IMR-90 (cell line): Measurements from ENCODE around the gene CTIF. TPM values are rescaled to one million over a fixed set of nuclear protein-coding genes. Genes with fewer than 3 reads are reported as not detected.

ENCODE experiments used
- ATAC-seq: fragments of 200-7000 bp; cut with Tn5 transposase; 2 replicates; pipeline ENCODE4 v1.9.1; 2020; ENCODE audit warnings: low read depth, mild to moderate bottlenecking, moderate library complexity
- BruUV-seq: library from RNA; stranded (reverse); fragments of 400-500 nt; replicated peaks from 2 replicates; lab custom pipeline; 2021; lab: Mats Ljungman, UMichigan
- CTCF ChIA-PET: fragments of 300-600 bp; formaldehyde crosslinking; extraction: SDS; loops from one replicate; lab custom pipeline; 2021; ENCODE audit warnings: antibody characterized with exemption; lab: Yijun Ruan, JAX
- POLR2A ChIA-PET: fragments of 300-600 bp; sonication (Branson Sonifier 250); formaldehyde crosslinking; loops from one replicate; lab custom pipeline; 2022; ENCODE audit warnings: antibody characterized with exemption; ENCODE audit not compliant: unreplicated experiment; lab: Charles Lee
- DNase-seq: peaks from one replicate; pipeline ENCODE4 v3.0.0; 2013
- H2AFZ ChIP-seq: replicated peaks from 2 replicates; pipeline ENCODE3; 2013; ENCODE audit warnings: low read length, mild to moderate bottlenecking; ENCODE audit not compliant: poor library complexity
- H2AK5ac ChIP-seq: 2 replicates; pipeline ENCODE4 v1.6.1; 2013; ENCODE audit warnings: low read depth, low read length, inconsistent platforms
- H2AK9ac ChIP-seq: replicated peaks from 2 replicates; pipeline ENCODE3; 2013; ENCODE audit warnings: mild to moderate bottlenecking, low read depth, low read length, moderate library complexity; ENCODE audit not compliant: poor library complexity
- H2BK120ac ChIP-seq: 2 replicates; pipeline ENCODE4 v1.6.1; 2013; ENCODE audit warnings: low read depth, low read length, inconsistent platforms
- H2BK15ac ChIP-seq: 3 replicates; pipeline ENCODE4 v1.6.1; 2013; ENCODE audit warnings: low read depth, low read length, inconsistent platforms
- H2BK20ac ChIP-seq: 2 replicates; pipeline ENCODE4 v1.6.1; 2013; ENCODE audit warnings: low read depth, mild to moderate bottlenecking, inconsistent platforms, low read length, moderate library complexity
- H2BK5ac ChIP-seq: 2 replicates; pipeline ENCODE4 v1.6.1; 2013; ENCODE audit warnings: mild to moderate bottlenecking, low read depth, low read length, inconsistent platforms; ENCODE audit not compliant: poor library complexity, severe bottlenecking
- H3K14ac ChIP-seq: replicated peaks from 2 replicates; pipeline ENCODE4 v1.6.1; 2013; ENCODE audit warnings: low read depth, low read length, inconsistent platforms
- H3K18ac ChIP-seq: 2 replicates; pipeline ENCODE4 v1.6.1; 2013; ENCODE audit warnings: low read depth, low read length, control low read depth
- H3K23ac ChIP-seq: 2 replicates; pipeline ENCODE4 v1.6.1; 2013; ENCODE audit warnings: low read depth, low read length, inconsistent platforms
- H3K27ac ChIP-seq: 2 replicates; pipeline ENCODE4 v1.5.1; 2013; ENCODE audit warnings: mild to moderate bottlenecking, control low read depth, low read length; ENCODE audit not compliant: insufficient read depth
- H3K27me3 ChIP-seq: 2 replicates; pipeline ENCODE4 v1.6.1; 2013; ENCODE audit warnings: low read length; ENCODE audit not compliant: control insufficient read depth, insufficient read depth
- H3K36me3 ChIP-seq: 2 replicates; pipeline ENCODE4 v1.6.1; 2013; ENCODE audit warnings: low read length, mixed read lengths; ENCODE audit not compliant: control insufficient read depth, insufficient read depth
- H3K4ac ChIP-seq: 2 replicates; pipeline ENCODE4 v1.6.1; 2013; ENCODE audit warnings: low read depth, low read length, inconsistent platforms
- H3K4me1 ChIP-seq: 2 replicates; pipeline ENCODE4 v1.6.1; 2013; ENCODE audit warnings: low read length, mixed read lengths; ENCODE audit not compliant: control insufficient read depth, insufficient read depth
- H3K4me2 ChIP-seq: 2 replicates; pipeline ENCODE4 v1.6.1; 2013; ENCODE audit warnings: low read depth, mild to moderate bottlenecking, control low read depth, low read length, moderate library complexity
- H3K4me3 ChIP-seq: 2 replicates; pipeline ENCODE4 v1.5.1; 2013; ENCODE audit warnings: low read depth, mild to moderate bottlenecking, control low read depth, low read length, moderate library complexity; ENCODE audit not compliant: insufficient read depth
- H3K56ac ChIP-seq: 2 replicates; pipeline ENCODE4 v1.6.1; 2013; ENCODE audit warnings: low read length, inconsistent platforms; ENCODE audit not compliant: insufficient read depth; ENCODE audit errors: extremely low read depth
- H3K79me1 ChIP-seq, 2 experiments: 2 replicates each; pipeline ENCODE4 v1.6.1; 2013; ENCODE audit warnings: low read length in 2 of 2, inconsistent platforms in 1 of 2, low read depth in 1 of 2
- H3K9ac ChIP-seq: 2 replicates; pipeline ENCODE4 v1.6.1; 2013; ENCODE audit warnings: low read depth, low read length, control low read depth
- H3K9me1 ChIP-seq: 2 replicates; pipeline ENCODE4 v1.6.1; 2013; ENCODE audit warnings: low read length, inconsistent platforms; ENCODE audit not compliant: insufficient read depth
- H3K9me3 ChIP-seq: 2 replicates; pipeline ENCODE4 v1.6.1; 2013; ENCODE audit warnings: low read length; ENCODE audit not compliant: control insufficient read depth, insufficient read depth
- H4K20me1 ChIP-seq: 2 replicates; pipeline ENCODE4 v1.6.1; 2013; ENCODE audit warnings: low read length, inconsistent platforms; ENCODE audit not compliant: insufficient read depth
- H4K5ac ChIP-seq: 2 replicates; pipeline ENCODE4 v1.6.1; 2013; ENCODE audit warnings: mild to moderate bottlenecking, low read depth, low read length, control low read depth
- H4K8ac ChIP-seq, 2 experiments: 2 replicates each; pipeline ENCODE4 v1.6.1; 2013; ENCODE audit warnings: low read depth in 2 of 2, low read length in 2 of 2, control low read depth in 1 of 2, inconsistent platforms in 1 of 2
- H4K91ac ChIP-seq: 2 replicates; pipeline ENCODE4 v1.6.1; 2013; ENCODE audit warnings: low read depth, low read length, inconsistent platforms; ENCODE audit not compliant: insufficient read depth
- CEBPB ChIP-seq: IDR thresholded peaks from 2 replicates; pipeline ENCODE4 v1.6.1; 2012; ENCODE audit warnings: low read depth, low read length, improper control_type of control experiment
- ELK1 ChIP-seq: fragments of 150-350 bp; IDR thresholded peaks from 2 replicates; pipeline ENCODE4 v1.6.1; 2016; ENCODE audit warnings: low read depth, mild to moderate bottlenecking, low read length, moderate library complexity, borderline replicate concordance
- FOS ChIP-seq: fragments of 150-350 bp; IDR thresholded peaks from 2 replicates; pipeline ENCODE4 v1.6.1; 2016; ENCODE audit warnings: low read depth, low read length
- RAD21 ChIP-seq: IDR thresholded peaks from 2 replicates; pipeline ENCODE4 v1.6.1; 2012; ENCODE audit warnings: low read length, improper control_type of control experiment
- WGBS, 2 experiments: methylation state at CpG; one replicate each; pipeline versions ENCODE4 v1.1.5 to v1.1.7; 2013; ENCODE audit warnings: missing lambda C conversion rate in 2 of 2; ENCODE audit not compliant: insufficient read length in 1 of 2; ENCODE audit errors: extremely low coverage in 2 of 2; 5-methylcytosine and 5-hydroxymethylcytosine counted together
- dilution Hi-C: fragments of 300-500 bp; cut with HindIII; formaldehyde crosslinking; loops from one replicate; pipeline ENCODE4 v1.14.3; 2018; ENCODE audit warnings: low sequenced_read_pairs; ENCODE audit not compliant: unreplicated experiment
- in situ Hi-C: fragments of 300-500 bp; cut with MboI; formaldehyde crosslinking; loops from 3 replicates; pipeline ENCODE4 v1.14.3; 2019; ENCODE audit warnings: low sequenced_read_pairs, inconsistent platforms, mixed read lengths
- intact Hi-C: fragments of 100-400 bp; cut with micrococcal nuclease; formaldehyde crosslinking; loops from 2 replicates; pipeline ENCODE4 v1.10.0; 2022
- polyA plus RNA-seq, 3 experiments: library from polyadenylated mRNA; depleted of rRNA; stranded (reverse); fragments of >200 nt; gene quantifications; 2 replicates each; pipeline ENCODE4 v1.2.3, GENCODE V29; 2012; ENCODE audit warnings: low replicate concordance in 1 of 3
- total RNA-seq: library from RNA; depleted of rRNA; stranded (reverse); fragments of >200 nt; gene quantifications from 2 replicates; pipeline ENCODE4 v1.2.3, GENCODE V29; 2012

Gene CTIF
- total and polyA plus RNA-seq, 2 of the 4 experiments (the other 2 are of a cell fraction): 25.1 to 57.0 TPM

DNA sequence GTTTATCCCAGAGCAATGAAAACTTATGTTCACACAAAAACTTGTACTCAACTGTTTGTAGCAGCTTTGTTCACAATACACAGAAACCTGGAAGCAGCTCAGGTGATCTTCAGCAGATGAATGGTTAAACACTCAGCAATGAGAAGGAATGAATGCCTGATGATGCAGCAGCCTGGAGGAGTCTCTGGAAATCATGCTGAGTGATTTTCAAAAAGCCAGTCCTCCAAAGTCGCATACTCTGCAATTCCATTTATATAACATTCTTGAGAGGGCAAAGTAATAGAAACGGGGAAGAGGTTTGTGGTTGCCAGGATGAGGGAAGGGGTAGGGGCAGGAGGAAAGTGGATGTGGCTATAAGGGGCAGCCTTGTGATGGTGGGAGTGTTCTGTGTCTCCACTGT is 108.1 kb downstream of the CTIF start:
- Histone ChIP-seq H3K23ac (peak overlapping the region; percentile 23; the same call in 1 of the 2 replicates), H3K56ac (no peak overlapping the region), H4K91ac (no peak overlapping the region), H3K4me1 (peaks cover 18% of the 10 kb centered on the region), H3K79me1 (peaks cover 51 to 74% of the 10 kb centered on the region in 2 experiments), H2BK120ac (no peak overlapping the region), H4K5ac (no peak overlapping the region), H3K4ac (no peak overlapping the region), H2AK9ac (no peak overlapping the region), H2BK5ac (no peak overlapping the region), H3K36me3 (peaks cover 6% of the 10 kb centered on the region), H2BK15ac (no peak overlapping the region; the same call in 2 of the 3 replicates), H3K9me1 (peaks cover 37% of the 10 kb centered on the region), H2AFZ (no peak overlapping the region), H3K4me2 (no peak overlapping the region), H2AK5ac (no peak overlapping the region), H3K9me3 (no peaks in the 10 kb centered on the region), H3K27me3 (no peaks in the 10 kb centered on the region), H3K9ac (no peak overlapping the region), H3K4me3 (no peak overlapping the region), H3K27ac (no peak overlapping the region), H3K18ac (no peak overlapping the region), H4K20me1 (peaks cover 18% of the 10 kb centered on the region), H4K8ac (no peak overlapping the region), H3K14ac (peak overlapping the region; percentile 44; the same call in 1 of the 2 replicates), H2BK20ac (no peak overlapping the region)
- WGBS, 2 experiments: no CpG with 5 or more reads among the region's 2 CpGs
- DNase-seq: no peak
- no peak for ATAC-seq
- in situ Hi-C loops (loop anchor here (25.0 kb wide), 1 partner anchor 1640 kb away; the partner anchor contains the start of genes CXXC1 and MBD1), intact Hi-C loops (no loop called here), dilution Hi-C loops (no loop called here)
- ChIA-PET POLR2A (no interaction called here), CTCF (no interaction called here)
- no TSS peak for BruUV-seq
- TF ChIP-seq CEBPB (0 out of 2 replicates have a peak, but pooled peaks have one; percentile 4), FOS (no peak), RAD21 (no peak), ELK1 (no peak)
